Middle frontal gyrus (tissue), 1 donor: ENCODE measurements around the gene CFTR.

Source experiments
- DNase-seq: peaks from one replicate; pipeline ENCODE4 v3.0.0-alpha.2; 2015; ENCODE audit warnings: low spot score; ENCODE audit errors: extremely low spot score

Gene CFTR

GRCh38 chr7:117587931-117588330 is 108.1 kb downstream of the CFTR start:
- DNase-seq = no peak

GRCh38 chr7:117588352-117588794 is 108.5 kb downstream of the CFTR start:
- DNase-seq = no peak

- DNase-seq = no peak
Measured at GRCh38 chr7:117590191-117590590, 110.4 kb downstream of the CFTR start.

GRCh38 chr7:117592011-117592635 is 112.3 kb downstream of the CFTR start:
- no peak for DNase-seq

- no peak for DNase-seq
Measured at GRCh38 chr7:117596134-117596533, 116.3 kb downstream of the CFTR start.

GRCh38 chr7:117597755-117598154 is 117.9 kb downstream of the CFTR start:
- DNase-seq = no peak

GRCh38 chr7:117600911-117601310 is 121.1 kb downstream of the CFTR start:
- no peak for DNase-seq

- no peak for DNase-seq
Measured at GRCh38 chr7:117603627-117604026, 123.8 kb downstream of the CFTR start.

GRCh38 chr7:117605712-117606111 is 125.9 kb downstream of the CFTR start:
- no peak for DNase-seq

GRCh38 chr7:117606132-117606531 is 126.3 kb downstream of the CFTR start:
- no peak for DNase-seq

- no peak for DNase-seq
Measured at GRCh38 chr7:117610396-117610795, 130.6 kb downstream of the CFTR start.

- DNase-seq = no peak
Measured at GRCh38 chr7:117612637-117613036, 132.8 kb downstream of the CFTR start.

- DNase-seq = no peak
Measured at GRCh38 chr7:117616694-117617093, 136.9 kb downstream of the CFTR start.

- no peak for DNase-seq
Measured at GRCh38 chr7:117619681-117620080, 139.9 kb downstream of the CFTR start.

GRCh38 chr7:117621075-117621618 is 141.3 kb downstream of the CFTR start:
- DNase-seq = no peak

GRCh38 chr7:117623606-117624005 is 143.8 kb downstream of the CFTR start:
- no peak for DNase-seq

GRCh38 chr7:117630501-117630900 is 150.7 kb downstream of the CFTR start:
- no peak for DNase-seq

- no peak for DNase-seq
Measured at GRCh38 chr7:117630907-117631564, 151.2 kb downstream of the CFTR start.

- DNase-seq = no peak
Measured at GRCh38 chr7:117631652-117632051, 151.8 kb downstream of the CFTR start.

GRCh38 chr7:117637937-117638336 is 158.1 kb downstream of the CFTR start:
- DNase-seq = no peak

GRCh38 chr7:117639966-117640365 is 160.1 kb downstream of the CFTR start:
- no peak for DNase-seq

- no peak for DNase-seq
Measured at GRCh38 chr7:117640465-117640864, 160.6 kb downstream of the CFTR start.
